Right lobe of liver (tissue), 6 donors: ENCODE results near the gene NMNAT2. TPM values are rescaled to one million over a fixed set of nuclear protein-coding genes. Genes with fewer than 3 reads are reported as not detected.

Source experiments
- ATAC-seq, 4 donors: fragments of 200-7000 bp; cut with Tn5 transposase; one replicate each; pipeline ENCODE4 v1.9.1; 2020; ENCODE audit warnings: mild to moderate bottlenecking in 4 of 4, moderate library complexity in 4 of 4
- DNase-seq, 3 donors: peaks; one replicate each; pipeline ENCODE4 v3.0.0-alpha.2; 2020
- H3K27ac ChIP-seq, 3 donors: fragments of 200-600 bp; one replicate each; pipeline ENCODE4 v1.8.0; 2022
- H3K27me3 ChIP-seq, 2 donors: fragments of 200-600 bp; one replicate each; pipeline ENCODE4 v1.8.0; 2022
- H3K36me3 ChIP-seq, 4 donors: fragments of 200-600 bp; sonication (generic) in 1 of 4; one replicate each; pipeline versions ENCODE4 v1.5.1 to v1.8.0; 2017 to 2022; ENCODE audit warnings: control low read depth in 1 of 4
- H3K4me1 ChIP-seq, 4 donors: fragments of 200-600 bp; sonication (generic) in 1 of 4; one replicate each; pipeline versions ENCODE4 v1.5.1 to v1.8.0; 2017 to 2022; ENCODE audit warnings: control low read depth in 1 of 4
- H3K4me3 ChIP-seq, 3 donors: fragments of 200-600 bp; one replicate each; pipeline ENCODE4 v1.8.0; 2022
- H3K9me3 ChIP-seq, 4 donors: fragments of 200-600 bp; sonication (generic) in 1 of 4; one replicate each; pipeline versions ENCODE4 v1.5.1 to v1.8.0; 2017 to 2022; ENCODE audit warnings: control low read depth in 1 of 4
- CTCF ChIP-seq, 4 donors: fragments of 200-600 bp in 3 of 4; fragments of 450-650 bp in 1 of 4; IDR thresholded peaks; one replicate each; pipeline versions ENCODE4 v1.5.1 to v1.8.0; 2016 to 2022; ENCODE audit warnings: antibody characterized with exemption in 4 of 4, mild to moderate bottlenecking in 2 of 4
- POLR2A ChIP-seq: fragments of 450-650 bp; IDR thresholded peaks from one replicate; pipeline ENCODE4 v1.6.1; 2017; ENCODE audit warnings: antibody characterized with exemption, mild to moderate bottlenecking
- WGBS: methylation state at CpG from one replicate; pipeline ENCODE4 v1.1.6; 2018; ENCODE audit warnings: low coverage, low lambda C conversion rate; ENCODE audit not compliant: insufficient coverage; ENCODE audit errors: missing lambda C conversion rate; 5-methylcytosine and 5-hydroxymethylcytosine counted together
- intact Hi-C, 2 donors: fragments of 100-400 bp; cut with DNase I; formaldehyde crosslinking; loops; one replicate each; pipeline versions ENCODE4 v1.11.2 to v1.14.1; 2022
- total RNA-seq, 6 experiments: library from RNA; depleted of rRNA in 2 of 6; stranded (reverse); fragments of >200 nt in 2 of 6; fragmentation: NEBNext Ultra II Directional in 3 of 6; extraction: Animal tissue kit (Norgen Biotek cat#: 25700) in 3 of 6; gene quantifications; one replicate each; pipeline versions ENCODE4 v1.1.0 to v1.2.4, GENCODE V29; 2016 to 2023
- donor health status: DM: no; HTN: yes; CAD: no.
- donor health status: DM: no; HTN: no; CAD: no.
- donor health status: DM: no; HTN: no; CAD: no.
- donor health status: DM: no; HTN: yes; CAD: no.
- donor health status: DM: no; HTN: yes; CAD: no.

The NMNAT2 gene
- total RNA-seq, 6 experiments from 2014 or later, result 0.06 to 0.07 (median 0.06) TPM; not detected in 3

DNA sequence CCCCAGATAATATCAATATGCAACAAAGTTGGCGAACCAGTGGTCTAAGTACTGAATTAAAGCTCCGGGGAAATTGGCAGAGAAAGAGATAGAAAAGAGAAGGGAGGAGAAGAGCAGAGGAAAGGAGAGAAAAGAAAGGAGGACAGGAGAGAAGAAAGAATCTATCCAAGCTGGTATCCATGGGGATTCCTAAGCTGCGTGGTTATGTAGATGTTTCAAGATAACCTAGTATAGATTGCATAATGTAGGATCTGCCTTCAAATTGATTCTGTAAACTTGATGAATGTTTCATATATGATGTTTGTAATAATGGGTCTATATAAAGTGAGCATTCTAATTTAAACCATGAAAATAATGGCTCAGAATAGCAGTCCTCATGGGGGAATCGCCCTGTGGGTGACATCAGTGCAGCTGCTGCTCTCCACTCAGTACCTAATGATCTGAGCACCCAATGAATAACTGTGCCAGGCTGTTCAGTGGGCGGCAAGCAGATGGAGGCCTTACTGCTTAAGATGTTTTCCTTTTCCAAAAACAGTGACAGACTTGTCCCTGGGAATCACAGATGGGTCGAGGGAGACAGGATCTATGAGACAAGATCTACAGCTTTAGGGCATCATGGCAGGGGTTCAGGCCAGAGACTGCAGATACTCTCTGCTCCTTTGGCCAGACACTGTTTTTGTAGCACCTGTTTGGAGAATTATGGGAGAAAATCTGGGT is 154.1 kb downstream of the NMNAT2 start:
- Histone ChIP-seq H3K36me3 (no peaks in the 10 kb centered on the region), H3K4me3 (no peak overlapping the region), H3K27me3 (no peaks in the 10 kb centered on the region), H3K4me1 (no peaks in the 10 kb centered on the region), H3K9me3 (no peaks in the 10 kb centered on the region), H3K27ac (no peak overlapping the region)
- WGBS, result 49% methylated on average over 4 of the region's 6 CpGs
- DNase-seq, result no peak
- no peak for TF ChIP-seq CTCF (IDR thresholded peaks at IDR 0.05)
- TF ChIP-seq POLR2A, result no peak
- intact Hi-C loops, result no loop called here
- ATAC-seq, result no peak

GRCh38 chr1:183262628-183263200 is 155.5 kb downstream of the NMNAT2 start:
- no peaks in the 10 kb centered on the region for H3K36me3 ChIP-seq
- no peak for DNase-seq
- no peak overlapping the region for H3K27ac ChIP-seq
- no peaks in the 10 kb centered on the region for H3K9me3 ChIP-seq
- WGBS, result 59% methylated on average over 5 of the region's 5 CpGs
- H3K27me3 ChIP-seq, result no peaks in the 10 kb centered on the region
- no peak overlapping the region for H3K4me3 ChIP-seq
- ATAC-seq, result no peak
- intact Hi-C loops, result no loop called here
- H3K4me1 ChIP-seq, result no peaks in the 10 kb centered on the region
- TF ChIP-seq POLR2A, result no peak
- TF ChIP-seq CTCF (IDR thresholded peaks at IDR 0.05), result no peak

GRCh38 chr1:183259924-183260323 is 158.3 kb downstream of the NMNAT2 start:
- TF ChIP-seq CTCF (IDR thresholded peaks at IDR 0.05) (no peak), POLR2A (no peak)
- intact Hi-C loops, result no loop called here
- H3K9me3 ChIP-seq, result no peaks in the 10 kb centered on the region
- ATAC-seq (no peak), DNase-seq (no peak)
- WGBS, result 54% methylated on average over 5 of the region's 5 CpGs
- no peaks in the 10 kb centered on the region for H3K4me1 ChIP-seq
- no peaks in the 10 kb centered on the region for H3K36me3 ChIP-seq
- H3K27me3 ChIP-seq, result no peaks in the 10 kb centered on the region
- no peak overlapping the region for H3K4me3 ChIP-seq
- no peak overlapping the region for H3K27ac ChIP-seq

DNA sequence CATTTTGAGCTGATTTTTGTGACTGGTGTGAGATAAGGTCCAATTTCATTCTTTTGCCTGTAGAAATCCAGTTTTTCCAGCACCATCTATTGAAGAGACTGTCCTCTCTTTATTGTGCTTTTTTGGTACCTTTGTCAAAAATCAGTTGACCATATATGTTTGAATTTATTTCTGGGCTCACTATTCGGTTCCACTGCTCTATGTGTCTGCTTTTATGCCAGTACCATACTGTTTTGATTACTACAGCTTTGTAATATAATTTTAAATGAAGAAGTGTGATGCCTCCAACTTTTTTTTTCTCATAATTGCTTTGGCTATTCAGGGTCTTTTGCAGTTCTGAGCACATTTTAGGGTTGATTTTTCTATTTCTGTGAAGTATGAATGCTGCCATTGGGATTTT is 163.1 kb downstream of the NMNAT2 start:
- WGBS, result 67% methylated on average over 1 of the region's 1 CpG

More for the DNA sequence above, 163.1 kb downstream of the NMNAT2 start:
- DNase-seq (no peak), ATAC-seq (no peak)
- no peak overlapping the region for H3K27ac ChIP-seq
- no peak overlapping the region for H3K4me3 ChIP-seq
- TF ChIP-seq POLR2A (no peak), CTCF (IDR thresholded peaks at IDR 0.05) (no peak)
- no peaks in the 10 kb centered on the region for H3K4me1 ChIP-seq
- no peaks in the 10 kb centered on the region for H3K27me3 ChIP-seq
- no peaks in the 10 kb centered on the region for H3K9me3 ChIP-seq
- intact Hi-C loops, result no loop called here
- no peaks in the 10 kb centered on the region for H3K36me3 ChIP-seq
